ENCODE measurements around the gene THRB.

DNA sequence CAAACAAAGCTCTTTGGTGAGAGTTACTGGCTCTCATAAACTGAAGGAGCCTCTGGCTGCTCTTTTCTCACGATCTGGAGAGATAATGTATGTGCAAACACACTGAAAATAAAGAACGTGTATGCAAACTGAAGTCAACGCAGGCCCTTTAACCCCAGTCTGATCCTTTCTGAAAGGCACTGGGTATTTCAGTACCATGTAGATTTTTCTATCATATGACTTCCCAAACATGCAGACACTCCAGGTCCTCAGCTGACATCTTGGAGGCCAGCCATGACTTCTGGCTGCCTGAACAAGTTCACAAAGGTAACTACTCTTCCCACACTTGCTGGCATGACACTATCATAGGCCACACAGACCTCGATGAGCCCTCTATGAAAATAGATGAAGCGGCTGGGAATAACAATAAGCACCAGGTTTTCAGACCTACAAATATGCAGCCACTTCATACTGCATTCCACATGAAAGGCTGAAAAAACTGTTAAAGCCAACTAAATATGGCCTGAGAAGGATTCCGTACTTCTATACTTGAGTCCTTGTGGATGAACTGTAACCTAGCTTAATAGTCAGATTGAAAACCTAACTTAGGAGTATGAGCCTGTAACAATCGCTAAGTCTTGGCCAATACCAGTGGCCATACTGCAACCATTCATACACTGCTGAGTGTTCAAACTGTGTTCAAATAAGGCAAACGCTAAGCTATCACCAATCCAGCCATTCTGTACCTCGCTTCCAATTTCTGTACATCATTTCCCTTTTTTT is 121.3 kb downstream of the THRB start:
- TF ChIP-seq, protein P1, sequence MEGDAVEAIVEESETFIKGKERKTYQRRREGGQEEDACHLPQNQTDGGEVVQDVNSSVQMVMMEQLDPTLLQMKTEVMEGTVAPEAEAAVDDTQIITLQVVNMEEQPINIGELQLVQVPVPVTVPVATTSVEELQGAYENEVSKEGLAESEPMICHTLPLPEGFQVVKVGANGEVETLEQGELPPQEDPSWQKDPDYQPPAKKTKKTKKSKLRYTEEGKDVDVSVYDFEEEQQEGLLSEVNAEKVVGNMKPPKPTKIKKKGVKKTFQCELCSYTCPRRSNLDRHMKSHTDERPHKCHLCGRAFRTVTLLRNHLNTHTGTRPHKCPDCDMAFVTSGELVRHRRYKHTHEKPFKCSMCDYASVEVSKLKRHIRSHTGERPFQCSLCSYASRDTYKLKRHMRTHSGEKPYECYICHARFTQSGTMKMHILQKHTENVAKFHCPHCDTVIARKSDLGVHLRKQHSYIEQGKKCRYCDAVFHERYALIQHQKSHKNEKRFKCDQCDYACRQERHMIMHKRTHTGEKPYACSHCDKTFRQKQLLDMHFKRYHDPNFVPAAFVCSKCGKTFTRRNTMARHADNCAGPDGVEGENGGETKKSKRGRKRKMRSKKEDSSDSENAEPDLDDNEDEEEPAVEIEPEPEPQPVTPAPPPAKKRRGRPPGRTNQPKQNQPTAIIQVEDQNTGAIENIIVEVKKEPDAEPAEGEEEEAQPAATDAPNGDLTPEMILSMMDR (IDR thresholded peaks at IDR 0.05 in 8 of 11, conservative IDR thresholded peaks at IDR 0.05 in 3 of 11) = no peak
- TF ChIP-seq POLR2AphosphoS5 (IDR thresholded peaks at IDR 0.05) (no peak), POLR2A (IDR thresholded peaks at IDR 0.05) (no peak)
